ENCODE results near the gene TATDN2.
"Not testable (repeated sequence)": the region's sequence is repeated elsewhere in the genome, so short reads cannot be mapped to it uniquely, and the experiment has no call there.

The TATDN2 gene

DNA sequence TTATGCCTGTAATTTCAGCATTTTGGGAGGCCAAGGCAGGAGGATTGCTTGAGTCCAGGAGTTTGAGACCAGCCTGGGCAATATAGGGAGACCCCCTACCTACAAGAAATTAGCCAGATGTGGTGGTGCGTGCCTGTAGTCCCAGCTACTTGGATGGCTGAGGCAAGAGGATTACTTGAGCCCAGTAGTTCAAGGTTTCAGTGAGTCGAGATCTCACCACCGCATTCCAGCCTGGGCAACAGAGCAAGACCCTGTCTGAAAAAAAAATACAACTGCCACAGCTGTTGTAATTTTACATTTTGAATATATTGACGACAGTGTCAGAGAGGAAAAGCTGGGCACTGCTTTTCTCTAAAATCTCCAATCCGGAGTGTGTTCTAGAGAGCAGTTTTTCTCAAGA lies 21.2 kb downstream of the TATDN2 start:
- DNase-seq (no peak), ATAC-seq (ENCODE audit: insufficient read depth, low read depth) (no peak)
- Histone ChIP-seq H3K27ac (ENCODE audit: low read length) (no peak overlapping the region), H3K79me2 (ENCODE audit: insufficient read depth, low read length) (peaks cover 98% of the 10 kb centered on the region), H3K4me1 (ENCODE audit: insufficient read depth, low read length) (no peaks in the 10 kb centered on the region), H2AFZ (ENCODE audit: low read depth, low read length) (no peak overlapping the region), H3K4me3 (ENCODE audit: low read depth in 1 of 2, low read length in 2 of 2) (no peak overlapping the region), H3K36me3 (ENCODE audit: insufficient read depth, low read length) (peaks cover 91% of the 10 kb centered on the region), H4K20me1 (ENCODE audit: insufficient read depth, low read length) (peaks cover 64% of the 10 kb centered on the region), H3K9ac (ENCODE audit: low read depth, low read length) (no peak overlapping the region), H3K27me3 (ENCODE audit: insufficient read depth, low read length, poor library complexity) (no peaks in the 10 kb centered on the region), H3K9me3 (ENCODE audit: insufficient read depth, low read length, severe bottlenecking) (no peaks in the 10 kb centered on the region), H3K4me2 (ENCODE audit: insufficient read depth, low read length) (no peak overlapping the region)
- no peak for TF ChIP-seq EZH2 (IDR thresholded peaks at IDR 0.05; ENCODE audit: borderline replicate concordance, low read depth, low read length, severe bottlenecking)
- TF ChIP-seq, protein P1, sequence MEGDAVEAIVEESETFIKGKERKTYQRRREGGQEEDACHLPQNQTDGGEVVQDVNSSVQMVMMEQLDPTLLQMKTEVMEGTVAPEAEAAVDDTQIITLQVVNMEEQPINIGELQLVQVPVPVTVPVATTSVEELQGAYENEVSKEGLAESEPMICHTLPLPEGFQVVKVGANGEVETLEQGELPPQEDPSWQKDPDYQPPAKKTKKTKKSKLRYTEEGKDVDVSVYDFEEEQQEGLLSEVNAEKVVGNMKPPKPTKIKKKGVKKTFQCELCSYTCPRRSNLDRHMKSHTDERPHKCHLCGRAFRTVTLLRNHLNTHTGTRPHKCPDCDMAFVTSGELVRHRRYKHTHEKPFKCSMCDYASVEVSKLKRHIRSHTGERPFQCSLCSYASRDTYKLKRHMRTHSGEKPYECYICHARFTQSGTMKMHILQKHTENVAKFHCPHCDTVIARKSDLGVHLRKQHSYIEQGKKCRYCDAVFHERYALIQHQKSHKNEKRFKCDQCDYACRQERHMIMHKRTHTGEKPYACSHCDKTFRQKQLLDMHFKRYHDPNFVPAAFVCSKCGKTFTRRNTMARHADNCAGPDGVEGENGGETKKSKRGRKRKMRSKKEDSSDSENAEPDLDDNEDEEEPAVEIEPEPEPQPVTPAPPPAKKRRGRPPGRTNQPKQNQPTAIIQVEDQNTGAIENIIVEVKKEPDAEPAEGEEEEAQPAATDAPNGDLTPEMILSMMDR (IDR thresholded peaks at IDR 0.05; ENCODE audit: borderline replicate concordance, extremely low read depth, low read length, poor library complexity, severe bottlenecking): no peak

DNA sequence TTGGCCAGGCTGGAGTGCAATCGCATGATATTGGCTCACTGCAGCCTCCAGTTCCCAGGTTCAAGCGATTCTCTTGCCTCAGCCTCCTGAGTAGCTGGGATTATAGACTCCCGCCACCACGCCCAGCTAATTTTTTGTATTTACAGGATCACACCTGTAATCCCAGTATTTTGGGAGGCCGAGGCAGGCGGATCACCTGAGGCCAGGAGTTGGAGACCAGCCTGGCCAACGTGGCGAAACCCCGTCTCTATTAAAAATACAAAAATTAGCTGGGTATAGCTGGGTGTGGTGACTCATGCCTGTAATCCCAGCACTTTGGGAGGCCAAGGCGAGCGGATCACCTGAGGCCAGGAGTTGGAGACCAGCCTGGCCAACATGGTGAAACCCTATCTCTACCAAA lies 24.2 kb downstream of the TATDN2 start:
- H3K27me3 ChIP-seq (ENCODE audit: insufficient read depth, low read length, poor library complexity); H3K27ac ChIP-seq (ENCODE audit: low read length); H3K4me2 ChIP-seq (ENCODE audit: insufficient read depth, low read length); H3K4me3 ChIP-seq (ENCODE audit: low read depth in 1 of 2, low read length in 2 of 2); H2AFZ ChIP-seq (ENCODE audit: low read depth, low read length); H3K4me1 ChIP-seq (ENCODE audit: insufficient read depth, low read length); DNase-seq; H3K9me3 ChIP-seq (ENCODE audit: insufficient read depth, low read length, severe bottlenecking); ATAC-seq (ENCODE audit: insufficient read depth, low read depth); H3K9ac ChIP-seq (ENCODE audit: low read depth, low read length): not testable (repeated sequence)
- Histone ChIP-seq H3K79me2 (ENCODE audit: insufficient read depth, low read length) (peaks cover 99% of the 10 kb centered on the region), H4K20me1 (ENCODE audit: insufficient read depth, low read length) (peaks cover 67% of the 10 kb centered on the region), H3K36me3 (ENCODE audit: insufficient read depth, low read length) (peaks cover 95% of the 10 kb centered on the region)

DNA sequence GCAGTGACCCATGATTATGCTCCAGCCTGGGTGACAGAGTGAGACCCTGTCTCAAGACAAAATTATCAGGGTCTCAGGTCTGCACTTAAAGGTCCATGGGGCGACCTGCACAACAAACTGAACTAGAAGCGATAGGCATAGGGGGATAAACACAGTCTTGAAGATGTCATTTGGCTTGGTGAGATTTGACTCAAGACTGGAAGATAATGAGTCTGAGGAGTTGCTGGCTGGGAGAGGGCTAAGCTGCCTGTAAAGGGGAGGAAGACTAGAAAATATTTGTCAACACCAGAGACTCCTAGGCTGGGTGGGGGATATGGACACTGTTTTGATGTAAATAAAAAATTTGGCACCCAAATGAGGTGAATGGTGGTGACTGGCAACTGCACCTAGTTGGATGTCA lies 24.7 kb downstream of the TATDN2 start:
- peaks cover 95% of the 10 kb centered on the region for H3K36me3 ChIP-seq (ENCODE audit: insufficient read depth, low read length)
- TF ChIP-seq EZH2 (IDR thresholded peaks at IDR 0.05; ENCODE audit: borderline replicate concordance, low read depth, low read length, severe bottlenecking): no peak
- TF ChIP-seq, protein P1 (IDR thresholded peaks at IDR 0.05; ENCODE audit: borderline replicate concordance, extremely low read depth, low read length, poor library complexity, severe bottlenecking): no peak
- no peak overlapping the region for H3K4me2 ChIP-seq (ENCODE audit: insufficient read depth, low read length)
- H3K27ac ChIP-seq (ENCODE audit: low read length): no peak overlapping the region
- H3K9ac ChIP-seq (ENCODE audit: low read depth, low read length): no peak overlapping the region
- peaks cover 96% of the 10 kb centered on the region for H3K79me2 ChIP-seq (ENCODE audit: insufficient read depth, low read length)
- H4K20me1 ChIP-seq (ENCODE audit: insufficient read depth, low read length): peaks cover 66% of the 10 kb centered on the region
- DNase-seq: no peak
- no peaks in the 10 kb centered on the region for H3K4me1 ChIP-seq (ENCODE audit: insufficient read depth, low read length)
- no peaks in the 10 kb centered on the region for H3K9me3 ChIP-seq (ENCODE audit: insufficient read depth, low read length, severe bottlenecking)
- no peak overlapping the region for H3K4me3 ChIP-seq (ENCODE audit: low read depth in 1 of 2, low read length in 2 of 2)
- H2AFZ ChIP-seq (ENCODE audit: low read depth, low read length): no peak overlapping the region
- ATAC-seq (ENCODE audit: insufficient read depth, low read depth): no peak
- no peaks in the 10 kb centered on the region for H3K27me3 ChIP-seq (ENCODE audit: insufficient read depth, low read length, poor library complexity)

DNA sequence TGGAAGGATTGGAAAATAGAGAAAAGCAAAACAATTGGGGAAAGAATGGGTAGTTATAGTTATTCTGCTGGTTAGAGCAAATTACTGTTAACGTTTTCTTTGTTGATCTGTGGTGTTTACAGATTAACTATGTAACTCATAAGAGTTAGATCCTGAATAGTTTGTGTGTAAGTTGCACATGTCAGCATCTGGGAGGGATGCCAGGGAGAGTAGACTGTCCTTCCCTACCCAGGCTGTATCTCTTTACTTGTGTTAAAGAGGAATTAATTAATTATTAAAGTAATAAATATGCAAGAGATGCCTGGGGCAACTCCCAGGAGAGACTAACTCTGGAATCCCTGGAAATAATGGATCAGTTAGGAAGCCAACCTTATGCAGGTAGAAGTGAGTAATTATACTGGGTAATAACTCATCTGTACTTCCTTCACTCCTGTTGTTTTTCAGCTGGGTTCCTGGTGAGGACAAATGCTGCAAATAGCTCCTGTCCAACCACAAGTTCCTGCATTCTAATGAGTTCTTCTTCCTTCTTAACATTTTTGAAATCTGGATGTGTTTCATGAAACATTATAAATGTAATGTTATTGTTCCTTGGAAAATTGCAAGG lies 25.5 kb downstream of the TATDN2 start:
- Histone ChIP-seq H3K79me2 (ENCODE audit: insufficient read depth, low read length) (peaks cover 93% of the 10 kb centered on the region), H3K36me3 (ENCODE audit: insufficient read depth, low read length) (peaks cover 95% of the 10 kb centered on the region), H3K9ac (ENCODE audit: low read depth, low read length) (no peak overlapping the region), H3K4me3 (ENCODE audit: low read depth in 1 of 2, low read length in 2 of 2) (no peak overlapping the region), H3K9me3 (ENCODE audit: insufficient read depth, low read length, severe bottlenecking) (no peaks in the 10 kb centered on the region), H3K4me2 (ENCODE audit: insufficient read depth, low read length) (no peak overlapping the region), H2AFZ (ENCODE audit: low read depth, low read length) (no peak overlapping the region), H3K4me1 (ENCODE audit: insufficient read depth, low read length) (no peaks in the 10 kb centered on the region), H4K20me1 (ENCODE audit: insufficient read depth, low read length) (peaks cover 71% of the 10 kb centered on the region), H3K27ac (ENCODE audit: low read length) (no peak overlapping the region), H3K27me3 (ENCODE audit: insufficient read depth, low read length, poor library complexity) (no peaks in the 10 kb centered on the region)
- TF ChIP-seq, protein P1 (IDR thresholded peaks at IDR 0.05; ENCODE audit: borderline replicate concordance, extremely low read depth, low read length, poor library complexity, severe bottlenecking): no peak
- TF ChIP-seq EZH2 (IDR thresholded peaks at IDR 0.05; ENCODE audit: borderline replicate concordance, low read depth, low read length, severe bottlenecking): no peak
- DNase-seq: no peak
- ATAC-seq (ENCODE audit: insufficient read depth, low read depth): no peak
